Immature natural killer cell (primary cell): Measurements from ENCODE around the gene PLEKHA5. TPM values are rescaled to one million over a fixed set of nuclear protein-coding genes. Genes with fewer than 3 reads are reported as not detected.

Source experiments
- DNase-seq, 3 donors: peaks; one replicate each; pipeline ENCODE4 v3.0.0; 2022; ENCODE audit warnings: mixed read lengths in 1 of 3
- H3K27ac Mint-ChIP-seq, 6 donors: one replicate each; pipeline ENCODE4 v1.8.0; 2020; ENCODE audit warnings: mixed read lengths in 6 of 6, mild to moderate bottlenecking in 5 of 6, inconsistent platforms in 4 of 6, moderate library complexity in 3 of 6
- H3K27me3 Mint-ChIP-seq, 3 donors: one replicate each; pipeline ENCODE4 v1.8.0; 2020 to 2021; ENCODE audit warnings: low read depth in 3 of 3, mild to moderate bottlenecking in 3 of 3, mixed read lengths in 3 of 3, moderate library complexity in 3 of 3, inconsistent platforms in 1 of 3
- H3K36me3 Mint-ChIP-seq, 3 donors: one replicate each; pipeline ENCODE4 v1.8.0; 2020; ENCODE audit warnings: mixed read lengths in 3 of 3, inconsistent platforms in 2 of 3, mild to moderate bottlenecking in 2 of 3
- H3K4me1 Mint-ChIP-seq, 2 donors: one replicate each; pipeline ENCODE4 v1.8.0; 2020; ENCODE audit warnings: inconsistent platforms in 2 of 2, mild to moderate bottlenecking in 2 of 2, mixed read lengths in 2 of 2, moderate library complexity in 1 of 2
- H3K4me3 Mint-ChIP-seq, 5 donors: one replicate each; pipeline ENCODE4 v1.8.0; 2020; ENCODE audit warnings: mild to moderate bottlenecking in 5 of 5, mixed read lengths in 5 of 5, inconsistent platforms in 3 of 5, moderate library complexity in 3 of 5
- H3K9me3 Mint-ChIP-seq, 6 donors: one replicate each; pipeline ENCODE4 v1.8.0; 2020; ENCODE audit warnings: mild to moderate bottlenecking in 6 of 6, mixed read lengths in 6 of 6, inconsistent platforms in 4 of 6, moderate library complexity in 3 of 6
- polyA plus RNA-seq, 3 donors: library from polyadenylated mRNA; unstranded; fragments of 300-500 nt; fragmentation: Illumina TruSeq; gene quantifications; one replicate each; pipeline ENCODE4 v1.2.3, GENCODE V29; 2021

Gene PLEKHA5
- polyA plus RNA-seq, 3 donors from 2014 or later: 1.6 to 4.0 (median 3.4) TPM

DNA sequence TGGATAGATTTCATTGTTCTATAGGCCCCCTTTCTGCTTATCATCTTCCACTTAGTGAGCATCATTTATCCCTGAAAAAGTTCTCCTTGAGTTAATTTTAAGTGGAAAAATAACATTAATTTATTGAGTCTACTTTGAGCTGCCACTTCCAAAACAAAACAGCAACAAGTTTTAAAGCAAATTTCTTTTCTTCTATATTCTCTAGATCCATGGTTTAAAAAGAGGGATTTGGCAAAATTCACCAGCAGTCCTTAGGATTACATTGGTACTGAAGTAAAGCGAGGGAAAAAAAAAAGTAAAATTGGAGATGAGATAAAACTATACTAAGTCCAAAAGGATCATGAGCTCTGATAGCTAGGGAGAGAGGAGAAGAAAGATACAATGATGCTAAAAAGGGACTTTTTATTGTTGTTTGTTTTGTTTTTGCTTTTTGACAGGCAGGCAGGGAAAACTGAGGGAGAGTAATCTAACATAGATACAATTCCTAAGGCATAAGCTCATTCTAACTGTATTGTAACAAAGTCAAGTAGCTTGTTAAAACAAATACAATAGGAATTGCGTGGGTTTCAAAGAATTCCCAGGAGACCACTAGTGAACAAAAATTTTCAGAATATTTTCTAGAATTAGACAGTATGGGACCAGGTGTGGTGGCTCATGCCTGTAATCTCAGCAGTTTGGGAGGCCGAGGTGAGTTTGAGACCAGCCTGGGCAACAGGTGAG lies 19.2 kb upstream of the PLEKHA5 start:
- H3K36me3 Mint-ChIP-seq: no peaks in the 10 kb centered on the region
- no peaks in the 10 kb centered on the region for H3K9me3 Mint-ChIP-seq
- no peaks in the 10 kb centered on the region for H3K4me1 Mint-ChIP-seq
- no peak for DNase-seq
- H3K27me3 Mint-ChIP-seq: peaks cover 0 to 14% (median 6%) of the 10 kb centered on the region in 3 donors
- no peak overlapping the region for H3K4me3 Mint-ChIP-seq
- no peak overlapping the region for H3K27ac Mint-ChIP-seq

- peaks cover 0 to 12% (median 5%) of the 10 kb centered on the region in 3 donors for H3K27me3 Mint-ChIP-seq
- H3K36me3 Mint-ChIP-seq: no peaks in the 10 kb centered on the region
- no peak overlapping the region for H3K27ac Mint-ChIP-seq
- no peak for DNase-seq
- H3K4me1 Mint-ChIP-seq: no peaks in the 10 kb centered on the region
- H3K9me3 Mint-ChIP-seq: no peaks in the 10 kb centered on the region
- no peak overlapping the region for H3K4me3 Mint-ChIP-seq
Observed at GRCh38 chr12:19113464-19113863, 16.1 kb upstream of the PLEKHA5 start.

DNA sequence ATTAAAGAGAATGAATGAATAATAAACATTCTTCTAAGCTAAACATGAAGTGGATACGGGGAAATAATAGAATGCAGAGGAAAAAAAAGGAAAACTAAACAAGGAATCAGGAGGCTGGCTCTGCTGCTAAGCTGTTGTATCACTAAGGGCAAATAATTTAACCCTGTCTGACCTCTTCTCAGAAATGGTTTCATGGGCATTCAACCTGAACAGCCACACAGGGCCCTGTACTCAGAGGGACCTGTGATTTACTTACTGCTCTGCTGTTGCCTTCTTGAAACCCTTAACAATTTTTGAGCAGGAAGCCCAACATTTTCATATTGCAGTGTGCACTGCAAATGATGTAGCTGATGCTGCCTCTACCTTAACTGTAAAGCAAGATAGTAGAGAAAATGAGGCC lies 14.2 kb upstream of the PLEKHA5 start:
- Mint-ChIP-seq H3K4me3 (no peak overlapping the region), H3K36me3 (no peaks in the 10 kb centered on the region), H3K9me3 (no peaks in the 10 kb centered on the region), H3K4me1 (no peaks in the 10 kb centered on the region), H3K27me3 (peaks cover 0 to 11% (median 2%) of the 10 kb centered on the region in 3 donors), H3K27ac (no peak overlapping the region)
- DNase-seq: no peak

GRCh38 chr12:19119440-19119839 lies 10.1 kb upstream of the PLEKHA5 start:
- Mint-ChIP-seq H3K36me3 (no peaks in the 10 kb centered on the region), H3K9me3 (no peaks in the 10 kb centered on the region), H3K4me3 (no peak overlapping the region), H3K27me3 (peaks cover 2 to 10% (median 2%) of the 10 kb centered on the region in 3 donors), H3K4me1 (no peaks in the 10 kb centered on the region), H3K27ac (no peak overlapping the region)
- DNase-seq: no peak

GRCh38 chr12:19120795-19121194 lies 8.7 kb upstream of the PLEKHA5 start:
- H3K4me3 Mint-ChIP-seq: no peak overlapping the region

DNA sequence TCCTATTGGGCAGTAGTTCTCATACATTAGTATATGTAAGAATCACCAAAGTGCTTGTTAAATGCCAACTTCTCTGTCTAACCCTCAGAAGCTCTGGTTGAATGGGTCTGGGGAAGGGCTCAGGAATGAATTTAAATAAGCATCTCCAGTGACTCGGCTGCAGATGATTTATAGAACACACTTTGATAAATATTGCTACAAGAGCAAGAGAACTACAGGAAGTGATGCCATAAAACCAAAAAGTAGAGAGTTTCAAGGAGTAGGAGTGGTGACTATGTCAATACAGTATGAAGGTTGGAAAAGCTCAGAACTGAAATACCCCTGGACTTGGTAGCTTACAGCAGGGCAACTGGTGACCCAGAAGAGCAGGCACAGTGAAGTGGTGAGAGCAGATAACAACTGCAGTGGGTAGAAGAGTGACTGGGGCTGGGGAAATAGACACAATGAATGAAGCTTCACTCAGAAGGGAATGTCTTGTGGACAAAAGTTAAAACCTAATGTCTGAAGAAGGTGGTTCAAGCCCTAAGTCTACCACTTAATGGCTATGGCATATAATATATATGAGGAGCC lies 8.0 kb upstream of the PLEKHA5 start:
- Mint-ChIP-seq H3K36me3 (no peaks in the 10 kb centered on the region), H3K27ac (no peak overlapping the region), H3K4me1 (no peaks in the 10 kb centered on the region), H3K27me3 (peaks cover 2 to 7% (median 2%) of the 10 kb centered on the region in 3 donors), H3K9me3 (no peaks in the 10 kb centered on the region), H3K4me3 (no peak overlapping the region)
- DNase-seq: no peak

More at GRCh38 chr12:19120795-19121194, 8.7 kb upstream of the PLEKHA5 start:
- DNase-seq: no peak
- Mint-ChIP-seq H3K36me3 (no peaks in the 10 kb centered on the region), H3K4me1 (no peaks in the 10 kb centered on the region), H3K9me3 (no peaks in the 10 kb centered on the region), H3K27me3 (peaks cover 2 to 7% (median 2%) of the 10 kb centered on the region in 3 donors), H3K27ac (no peak overlapping the region)

- H3K4me1 Mint-ChIP-seq: peaks cover 3 to 8% of the 10 kb centered on the region in 2 donors
- no peaks in the 10 kb centered on the region for H3K36me3 Mint-ChIP-seq
- DNase-seq: no peak
- peaks cover 2 to 7% (median 4%) of the 10 kb centered on the region in 3 donors for H3K27me3 Mint-ChIP-seq
- peaks cover 0 to 6% (median 4%) of the 10 kb centered on the region in 6 donors for H3K9me3 Mint-ChIP-seq
- H3K4me3 Mint-ChIP-seq: no peak overlapping the region
- no peak overlapping the region for H3K27ac Mint-ChIP-seq
Observed at GRCh38 chr12:19125325-19125724, 4.2 kb upstream of the PLEKHA5 start.

- H3K4me1 Mint-ChIP-seq: peaks cover 13 to 27% of the 10 kb centered on the region in 2 donors
- no peak overlapping the region for H3K4me3 Mint-ChIP-seq
Observed at GRCh38 chr12:19127270-19127669, 2.3 kb upstream of the PLEKHA5 start.

DNA sequence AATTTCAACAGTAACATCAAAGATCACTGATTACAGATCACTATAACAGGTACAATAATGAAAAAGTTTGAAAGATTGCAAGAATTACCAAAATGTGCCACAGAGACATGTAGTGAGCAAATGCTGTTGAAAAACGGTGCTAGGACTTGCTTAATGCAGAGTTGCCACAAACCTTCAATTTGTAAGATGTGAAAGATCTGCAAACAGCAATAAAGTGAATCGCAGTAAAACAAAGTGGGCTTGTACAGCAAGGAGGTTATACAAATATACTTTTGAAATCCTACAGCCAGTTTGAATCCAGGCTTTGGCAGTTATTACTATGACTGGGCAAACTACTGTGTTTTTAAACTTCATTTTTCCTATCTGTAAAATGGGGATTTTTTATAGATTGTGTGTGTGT lies 1.0 kb upstream of the PLEKHA5 start:
- Mint-ChIP-seq H3K9me3 (peaks cover 0 to 6% (median 4%) of the 10 kb centered on the region in 6 donors), H3K4me3 (peak overlapping the region; percentile 37 to 88 (median 84)), H3K27me3 (peaks cover 0 to 9% (median 4%) of the 10 kb centered on the region in 3 donors), H3K27ac (peak overlapping the region in 5 of 6 donors; percentile 27 to 74 (median 53)), H3K4me1 (peaks cover 13 to 27% of the 10 kb centered on the region in 2 donors), H3K36me3 (no peaks in the 10 kb centered on the region)
- no peak for DNase-seq

More at GRCh38 chr12:19127270-19127669, 2.3 kb upstream of the PLEKHA5 start:
- Mint-ChIP-seq H3K27me3 (peaks cover 0 to 9% (median 4%) of the 10 kb centered on the region in 3 donors), H3K27ac (no peak overlapping the region), H3K36me3 (no peaks in the 10 kb centered on the region), H3K9me3 (peaks cover 0 to 6% (median 4%) of the 10 kb centered on the region in 6 donors)
- DNase-seq: no peak

- DNase-seq: peak in 1 of 3 donors; percentile 2
- Mint-ChIP-seq H3K27me3 (peaks cover 0 to 9% (median 2%) of the 10 kb centered on the region in 3 donors), H3K27ac (peak overlapping the region; percentile 44 to 76 (median 70)), H3K9me3 (peaks cover 0 to 6% (median 4%) of the 10 kb centered on the region in 6 donors), H3K4me1 (peaks cover 13 to 27% of the 10 kb centered on the region in 2 donors), H3K36me3 (no peaks in the 10 kb centered on the region), H3K4me3 (peak overlapping the region; percentile 82 to 88 (median 84))
Observed at GRCh38 chr12:19129122-19129485, 429 bp upstream of the PLEKHA5 start.

DNA sequence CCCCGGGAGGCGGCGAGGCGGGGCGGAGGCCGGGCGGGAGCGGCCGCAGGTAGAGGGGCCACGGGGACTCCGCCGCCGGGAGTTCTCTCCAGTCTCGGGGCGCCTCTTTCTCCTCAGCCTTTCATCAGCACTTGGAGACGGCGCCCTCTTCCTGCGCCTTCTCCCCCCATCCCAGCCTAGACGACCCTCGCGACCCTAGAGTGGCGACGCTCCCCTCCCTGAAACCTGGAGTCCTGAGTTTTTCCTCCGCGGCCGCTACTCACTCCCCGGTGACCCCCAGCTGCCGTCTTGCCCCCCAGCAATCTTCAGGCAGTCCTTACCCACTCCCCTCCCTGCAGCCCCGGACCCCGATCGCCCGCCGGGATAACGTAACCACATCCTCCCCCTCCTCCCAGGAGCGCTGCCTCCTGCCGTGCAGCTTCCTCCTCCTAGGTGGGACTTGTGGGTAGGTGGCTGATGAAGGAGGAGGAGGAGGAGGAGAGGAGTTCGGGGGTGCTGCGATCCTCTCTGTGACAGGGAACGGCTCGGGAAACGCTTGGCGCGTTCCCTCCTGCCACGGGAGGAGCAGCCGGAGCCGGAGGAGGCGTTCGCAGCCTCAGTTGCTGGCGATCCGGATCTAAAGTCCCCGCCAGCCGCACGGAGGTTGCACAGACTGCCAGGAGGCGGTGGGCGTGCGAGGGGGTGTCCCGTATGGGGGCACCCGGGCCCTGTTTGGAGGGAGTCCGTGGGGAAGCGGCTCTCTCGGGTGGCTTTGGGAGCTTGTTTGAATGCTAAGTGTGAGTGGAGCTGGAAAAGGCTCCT lies 891 bp downstream of the PLEKHA5 start:
- peak overlapping the region; percentile 85 to 91 (median 88) for H3K4me3 Mint-ChIP-seq
- peak overlapping the region; percentile 2 to 77 (median 58) for H3K27ac Mint-ChIP-seq
- peaks cover 13 to 27% of the 10 kb centered on the region in 2 donors for H3K4me1 Mint-ChIP-seq
- DNase-seq: peak; percentile 7 to 21 (median 12)
- H3K27me3 Mint-ChIP-seq: peaks cover 0 to 9% (median 2%) of the 10 kb centered on the region in 3 donors
- H3K9me3 Mint-ChIP-seq: peaks cover 0 to 6% (median 4%) of the 10 kb centered on the region in 6 donors
- peaks cover 0 to 4% (median 0%) of the 10 kb centered on the region in 3 donors for H3K36me3 Mint-ChIP-seq

- peak overlapping the region; percentile 85 to 91 (median 88) for H3K4me3 Mint-ChIP-seq
- H3K27me3 Mint-ChIP-seq: peaks cover 0 to 9% (median 2%) of the 10 kb centered on the region in 3 donors
- peaks cover 0 to 4% (median 0%) of the 10 kb centered on the region in 3 donors for H3K36me3 Mint-ChIP-seq
- H3K4me1 Mint-ChIP-seq: peaks cover 13 to 27% of the 10 kb centered on the region in 2 donors
- no peak for DNase-seq
- peak overlapping the region; percentile 34 to 77 (median 58) for H3K27ac Mint-ChIP-seq
- peaks cover 0 to 6% (median 4%) of the 10 kb centered on the region in 6 donors for H3K9me3 Mint-ChIP-seq
Observed at GRCh38 chr12:19131025-19131444, 1.5 kb downstream of the PLEKHA5 start.

GRCh38 chr12:19138551-19138950 lies 9.0 kb downstream of the PLEKHA5 start:
- Mint-ChIP-seq H3K9me3 (no peaks in the 10 kb centered on the region), H3K4me1 (no peaks in the 10 kb centered on the region), H3K4me3 (no peak overlapping the region), H3K27ac (no peak overlapping the region), H3K36me3 (peaks cover 0 to 4% (median 0%) of the 10 kb centered on the region in 3 donors), H3K27me3 (no peaks in the 10 kb centered on the region)
- no peak for DNase-seq
